ENCODE measurements around the gene ZNF146.
"Not testable (repeated sequence)": the region's sequence is repeated elsewhere in the genome, so short reads cannot be mapped to it uniquely, and the experiment has no call there.

ZNF146 gene

DNA sequence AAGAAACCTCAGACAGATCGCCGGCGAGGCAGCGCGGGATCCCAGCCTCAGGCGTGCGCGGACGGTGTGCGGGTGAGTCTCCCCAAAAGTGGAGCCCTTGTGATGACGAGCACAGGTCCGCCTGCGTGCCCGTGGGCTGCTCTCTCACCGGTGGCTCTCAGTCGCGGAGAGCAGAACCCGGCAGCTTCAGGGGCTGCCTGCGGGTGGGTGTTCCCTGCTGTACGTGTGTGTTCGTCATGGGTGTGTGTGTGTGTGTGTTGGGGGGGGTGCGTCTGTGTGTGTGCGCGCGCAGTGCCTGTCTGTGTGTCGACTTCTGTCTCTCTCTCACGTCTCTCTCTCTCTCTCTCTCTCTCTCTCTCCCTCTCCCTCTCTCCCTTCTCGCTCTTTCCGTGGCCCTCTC lies 54.4 kb downstream of the ZNF146 start:
- not testable (repeated sequence) for DNase-seq (ENCODE audit: low read depth in 2 of 3, low spot score in 1 of 3)

All from stimulated activated CD4-positive, alpha-beta T cell treated with anti-CD3 and anti-CD28 coated beads, Interleukin-12 subunit alpha, Interleukin-12 subunit beta, amount 100 ng/mL, for 48 hours (primary cell).